ENCODE measurements around the gene SYVN1. TPM values are rescaled to one million over a fixed set of nuclear protein-coding genes. Genes with fewer than 3 reads are reported as not detected.

Gene SYVN1
- total and polyA plus RNA-seq, 5 donors, result 17.4 to 40.7 (median 32.2) TPM

DNA sequence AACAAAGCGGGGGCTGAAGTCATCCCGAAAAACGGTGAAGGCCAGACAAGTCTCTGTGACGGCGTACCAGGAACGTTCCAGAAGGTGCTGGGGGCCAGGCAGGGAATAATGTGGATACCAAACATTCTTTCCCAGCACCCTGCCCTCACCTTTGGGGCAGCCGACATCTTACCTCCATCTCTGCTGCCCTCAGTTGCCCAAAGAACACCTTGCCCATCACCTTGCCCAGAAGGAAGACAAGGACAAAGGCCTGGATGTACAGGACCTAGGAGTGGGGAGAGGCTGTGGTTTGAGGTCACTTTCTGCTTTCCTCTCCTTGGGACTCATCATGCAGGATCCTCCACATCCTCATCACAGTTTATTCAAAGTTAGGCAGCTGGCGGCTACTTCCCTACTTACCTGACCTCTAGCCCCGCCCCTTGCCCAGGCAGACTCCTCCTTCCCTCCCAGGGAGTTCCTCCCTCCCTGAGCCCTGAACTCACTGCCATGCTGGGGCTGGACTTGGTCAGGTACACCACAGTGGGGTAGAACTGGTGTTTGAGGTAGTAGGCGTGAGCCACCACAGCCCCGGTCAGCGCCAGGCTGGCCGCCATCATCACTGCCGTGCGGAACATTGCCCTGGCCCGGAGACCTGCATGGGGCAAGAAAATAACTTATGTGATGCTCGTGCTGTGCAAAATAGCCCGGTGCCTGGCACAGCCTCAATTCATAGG is 1.2 kb downstream of the SYVN1 start:
- ATAC-seq, result no peak
- Histone ChIP-seq H3K9me3 (ENCODE audit: control insufficient read depth, low read length) (no peaks in the 10 kb centered on the region), H3K27ac (ENCODE audit: low read length) (peak overlapping the region; percentile 9), H3K4me3 (ENCODE audit: low read length) (peak overlapping the region; percentile 66), H3K4me1 (ENCODE audit: control insufficient read depth, insufficient read depth, low read length) (peaks cover 6% of the 10 kb centered on the region), H3K27me3 (ENCODE audit: control insufficient read depth, insufficient read depth) (no peaks in the 10 kb centered on the region)
- DNase-seq, result peak in 2 of 3 donors; percentile 30 to 44
- intact Hi-C loops (cut with DNase I), result loop anchor here in 1 of 4 donors (10.0 kb wide), 1 partner anchor 318 kb away; the partner anchor contains the start of gene MEN1
- 42% methylated on average over 18 of the region's 18 CpGs for WGBS

DNA sequence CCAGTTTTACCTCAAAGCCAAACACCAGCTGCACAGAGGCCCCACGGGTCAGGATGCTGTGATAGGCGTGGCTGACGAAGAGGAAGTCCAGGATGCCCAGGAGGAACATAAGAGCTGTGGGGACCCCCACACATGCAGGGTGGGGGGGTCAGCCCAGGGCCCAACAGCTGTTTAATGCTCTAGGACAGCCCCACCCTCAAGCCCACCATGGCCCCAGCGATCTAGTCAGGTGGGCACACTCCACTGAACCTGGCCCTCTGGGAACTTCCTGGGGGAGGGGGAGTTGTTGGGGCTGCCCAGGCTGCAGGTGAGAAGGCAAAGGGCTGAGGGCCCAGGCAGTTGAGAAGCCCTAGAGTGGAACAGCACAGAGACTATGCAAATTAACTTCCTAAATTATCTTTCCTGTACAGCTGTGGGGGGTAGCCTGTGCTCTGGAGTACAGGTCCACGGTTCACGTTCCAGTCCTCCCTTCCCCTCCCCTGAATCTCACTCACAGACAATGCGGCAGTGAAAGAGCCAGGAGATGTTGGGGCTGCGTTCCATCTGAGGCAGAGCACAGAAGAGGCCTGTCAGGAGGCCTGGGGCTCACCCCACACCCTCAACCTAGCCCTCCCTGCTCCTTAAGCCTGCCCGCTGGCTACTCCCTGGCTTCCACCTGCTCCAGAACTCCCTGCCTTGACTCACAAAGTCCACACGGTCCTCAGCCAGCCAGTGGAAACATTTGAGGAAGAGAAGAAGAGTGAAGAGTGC is 1.9 kb downstream of the SYVN1 start:
- no peaks in the 10 kb centered on the region for H3K9me3 ChIP-seq (ENCODE audit: control insufficient read depth, low read length)
- no peak overlapping the region for H3K27ac ChIP-seq (ENCODE audit: low read length)
- ATAC-seq, result no peak
- WGBS, result 70% methylated on average over 10 of the region's 10 CpGs
- peak in 1 of 3 donors; percentile 57 for DNase-seq
- no peaks in the 10 kb centered on the region for H3K27me3 ChIP-seq (ENCODE audit: control insufficient read depth, insufficient read depth)
- H3K4me1 ChIP-seq (ENCODE audit: control insufficient read depth, insufficient read depth, low read length), result peaks cover 6% of the 10 kb centered on the region
- H3K4me3 ChIP-seq (ENCODE audit: low read length), result no peak overlapping the region
- intact Hi-C loops (cut with DNase I), result loop anchor here in 1 of 4 donors (10.0 kb wide), 1 partner anchor 318 kb away; the partner anchor contains the start of gene MEN1

DNA sequence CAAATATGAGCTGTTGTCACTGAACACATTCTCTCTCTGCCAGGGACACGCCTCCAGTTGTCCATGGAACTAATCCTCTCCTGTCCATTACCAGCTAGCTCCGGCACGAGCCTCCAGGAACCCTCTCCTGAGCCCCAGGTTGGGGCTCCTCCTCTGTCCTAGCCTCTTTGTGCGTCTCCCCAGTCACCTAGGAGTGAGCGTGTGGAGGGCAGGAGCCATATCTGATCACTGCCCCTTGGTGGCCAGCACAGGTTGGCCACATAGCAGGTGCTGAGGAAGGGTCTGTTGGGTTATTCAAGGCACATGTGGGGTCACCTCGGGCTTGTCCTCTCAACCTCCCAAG is 2.5 kb downstream of the SYVN1 start:
- DNase-seq, result no peak

DNA sequence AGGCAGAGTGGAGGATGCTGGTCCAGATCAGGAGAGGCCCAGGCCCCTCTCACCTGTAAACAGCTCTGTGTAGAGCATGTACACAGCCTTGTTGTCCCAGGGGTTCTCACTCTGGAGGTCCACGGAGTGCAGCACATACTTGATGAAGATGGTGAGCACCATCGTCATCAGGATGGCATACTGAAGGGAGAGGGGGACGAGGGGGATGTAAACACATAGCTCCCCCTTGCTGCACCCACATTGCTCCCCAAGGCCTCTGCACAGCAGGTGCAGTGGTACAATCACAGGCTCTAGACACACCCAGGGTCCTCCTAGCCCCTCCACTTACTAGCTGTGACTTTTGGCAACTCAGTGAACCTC is 2.9 kb downstream of the SYVN1 start:
- Histone ChIP-seq H3K27me3 (ENCODE audit: control insufficient read depth, insufficient read depth) (no peaks in the 10 kb centered on the region), H3K4me3 (ENCODE audit: low read length) (no peak overlapping the region), H3K27ac (ENCODE audit: low read length) (no peak overlapping the region), H3K4me1 (ENCODE audit: control insufficient read depth, insufficient read depth, low read length) (peaks cover 6% of the 10 kb centered on the region), H3K9me3 (ENCODE audit: control insufficient read depth, low read length) (no peaks in the 10 kb centered on the region)
- ATAC-seq (no peak), DNase-seq (no peak)
- 75% methylated on average over 3 of the region's 3 CpGs for WGBS
- intact Hi-C loops (cut with DNase I), result loop anchor here in 1 of 4 donors (10.0 kb wide), 1 partner anchor 317 kb away; the partner anchor contains the start of gene MEN1

More for the DNA sequence above, 2.5 kb downstream of the SYVN1 start:
- H3K27me3 ChIP-seq (ENCODE audit: control insufficient read depth, insufficient read depth), result no peaks in the 10 kb centered on the region
- H3K9me3 ChIP-seq (ENCODE audit: control insufficient read depth, low read length), result no peaks in the 10 kb centered on the region
- intact Hi-C loops (cut with DNase I), result loop anchor here in 1 of 4 donors (10.0 kb wide), 1 partner anchor 317 kb away; the partner anchor contains the start of gene MEN1
- peaks cover 6% of the 10 kb centered on the region for H3K4me1 ChIP-seq (ENCODE audit: control insufficient read depth, insufficient read depth, low read length)
- WGBS, result 73% methylated on average over 6 of the region's 6 CpGs
- no peak overlapping the region for H3K4me3 ChIP-seq (ENCODE audit: low read length)
- H3K27ac ChIP-seq (ENCODE audit: low read length), result no peak overlapping the region
- ATAC-seq, result no peak

DNA sequence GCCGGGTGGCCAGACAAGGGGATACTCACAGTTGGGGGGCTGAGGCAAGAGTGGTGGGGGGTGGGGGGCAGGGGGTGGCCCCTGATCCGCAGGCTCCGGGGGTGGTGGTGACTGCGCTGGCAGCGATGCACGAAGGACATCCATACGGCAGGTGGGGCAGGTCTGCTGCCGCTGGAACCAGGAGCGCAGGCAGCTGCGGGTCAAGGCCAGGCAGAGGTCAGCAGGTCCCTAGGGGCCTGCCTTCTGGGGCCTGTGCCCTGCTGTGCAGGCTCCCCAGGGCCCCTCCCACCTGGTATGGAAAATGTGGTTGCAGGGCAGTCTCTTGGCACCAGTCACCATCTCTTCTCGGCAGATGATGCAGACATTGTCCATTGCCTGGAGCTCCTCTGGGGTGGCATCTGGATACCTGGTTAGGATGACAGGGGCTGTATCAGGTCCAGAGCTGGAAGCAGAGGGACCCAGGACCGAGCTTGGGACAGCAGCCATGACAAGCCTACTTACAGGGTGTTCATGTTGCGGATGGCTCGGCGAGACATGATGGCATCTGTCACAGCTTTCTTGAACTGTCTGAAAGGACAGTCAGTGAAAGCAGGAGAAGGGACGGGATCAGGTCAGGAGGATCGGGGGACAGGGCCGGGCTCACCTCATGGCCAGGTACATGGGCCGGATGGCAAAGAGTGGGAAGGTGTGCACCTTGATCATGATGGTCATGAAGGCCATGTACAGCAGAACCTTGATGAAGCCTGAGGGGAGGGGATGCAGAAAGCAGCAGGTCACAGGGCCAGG is 3.5 kb downstream of the SYVN1 start:
- WGBS, result 81% methylated on average over 19 of the region's 19 CpGs
- H3K27me3 ChIP-seq (ENCODE audit: control insufficient read depth, insufficient read depth), result no peaks in the 10 kb centered on the region
- no peaks in the 10 kb centered on the region for H3K9me3 ChIP-seq (ENCODE audit: control insufficient read depth, low read length)
- no peak overlapping the region for H3K4me3 ChIP-seq (ENCODE audit: low read length)
- intact Hi-C loops (cut with DNase I), result loop anchor here in 1 of 4 donors (10.0 kb wide), 1 partner anchor 316 kb away; the partner anchor contains the start of gene MEN1
- H3K4me1 ChIP-seq (ENCODE audit: control insufficient read depth, insufficient read depth, low read length), result peaks cover 6% of the 10 kb centered on the region
- peak in 1 of 3 donors; percentile 50 for DNase-seq
- no peak for ATAC-seq
- no peak overlapping the region for H3K27ac ChIP-seq (ENCODE audit: low read length)

DNA sequence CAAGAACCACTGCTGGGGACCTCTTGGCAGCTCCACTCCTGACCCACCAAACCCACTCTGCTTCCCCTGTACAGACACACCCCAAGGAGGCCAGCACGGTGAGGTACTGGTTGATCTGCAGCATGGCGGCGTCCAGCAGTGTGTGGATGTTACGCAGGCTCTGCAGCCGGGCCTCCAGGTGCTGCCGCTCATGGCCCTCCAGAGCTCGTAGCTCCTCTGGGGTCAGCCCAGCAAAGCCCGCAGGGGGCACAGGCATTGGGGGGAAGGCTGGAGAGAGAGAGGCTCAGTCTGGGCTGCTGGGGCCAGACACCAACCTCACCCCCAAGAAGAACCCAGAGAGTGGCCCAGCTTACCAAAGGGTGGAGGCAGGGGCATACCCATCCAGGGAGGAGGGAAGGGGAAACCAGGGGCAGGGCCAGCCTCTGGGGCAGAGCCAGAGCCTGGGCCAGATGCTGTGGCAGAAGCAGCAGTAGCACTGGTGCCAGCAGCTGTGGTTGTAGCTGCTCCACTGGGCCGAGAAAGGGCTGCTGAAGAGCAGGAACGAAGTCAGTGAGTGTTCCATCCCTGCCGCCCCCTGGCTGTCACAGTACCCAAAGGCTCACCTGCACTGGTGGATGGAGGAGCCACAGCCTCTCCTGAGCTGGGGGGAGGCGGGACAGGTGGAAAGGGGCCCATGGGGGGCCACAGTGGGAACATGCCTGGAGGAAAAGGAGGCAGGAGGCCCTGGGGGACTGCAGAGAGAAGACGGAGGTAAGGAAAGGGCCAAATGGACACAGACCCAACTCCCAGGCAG is 4.5 kb downstream of the SYVN1 start:
- ATAC-seq, result no peak
- H3K4me1 ChIP-seq (ENCODE audit: control insufficient read depth, insufficient read depth, low read length), result peaks cover 3% of the 10 kb centered on the region
- DNase-seq, result peak in 1 of 3 donors; percentile 38
- WGBS, result 87% methylated on average over 13 of the region's 13 CpGs
- H3K9me3 ChIP-seq (ENCODE audit: control insufficient read depth, low read length), result no peaks in the 10 kb centered on the region
- intact Hi-C loops (cut with DNase I), result loop anchor here in 1 of 4 donors (10.0 kb wide), 1 partner anchor 315 kb away; the partner anchor contains the start of gene MEN1
- no peaks in the 10 kb centered on the region for H3K27me3 ChIP-seq (ENCODE audit: control insufficient read depth, insufficient read depth)
- no peak overlapping the region for H3K27ac ChIP-seq (ENCODE audit: low read length)
- H3K4me3 ChIP-seq (ENCODE audit: low read length), result no peak overlapping the region

DNA sequence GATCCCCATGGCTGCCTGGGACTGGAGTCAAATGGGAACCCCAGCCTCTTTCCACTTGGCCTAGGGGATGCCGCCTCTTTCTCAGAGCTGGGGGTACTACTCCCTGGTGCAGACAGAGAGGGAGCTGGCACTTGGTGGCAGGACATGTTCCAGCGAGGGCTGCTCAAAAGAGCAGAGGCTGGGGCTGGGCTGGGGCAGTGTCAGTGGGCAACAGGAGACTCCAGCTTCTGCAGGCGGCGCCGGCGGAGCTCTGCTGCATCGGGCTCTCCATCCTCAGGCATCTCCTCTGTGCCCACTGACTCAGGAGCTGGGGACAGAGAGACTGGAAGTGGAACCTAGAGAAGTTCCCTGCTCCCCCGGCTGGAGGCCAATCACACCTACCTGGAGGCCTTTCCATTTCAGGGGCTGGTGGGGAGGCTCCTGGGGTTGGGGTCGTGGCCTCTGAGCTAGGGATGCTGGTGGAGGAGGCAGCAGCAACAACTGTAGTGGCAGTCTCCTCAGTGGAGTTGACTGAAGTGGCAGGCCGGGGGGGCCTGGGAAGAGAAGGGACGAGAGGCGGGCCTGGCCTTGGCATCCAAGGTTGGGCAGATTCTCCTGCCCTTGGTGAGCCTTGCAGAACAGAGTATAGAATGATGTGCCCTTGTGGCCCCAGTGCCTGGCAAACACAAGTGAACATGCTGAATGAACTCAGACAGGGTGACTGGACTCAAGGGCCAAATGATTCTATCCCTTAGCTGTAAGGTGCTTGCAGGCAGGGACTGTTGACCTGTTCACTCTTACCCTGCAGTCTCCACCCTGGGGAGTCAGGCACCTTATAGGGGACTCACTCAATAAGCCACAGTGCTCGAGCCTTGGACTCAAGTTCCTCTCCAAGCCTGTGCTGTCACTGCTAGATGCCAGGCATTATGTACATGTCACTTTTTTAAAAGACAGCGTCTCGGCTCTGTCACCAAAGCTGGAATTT is 5.9 kb downstream of the SYVN1 start:
- ATAC-seq, result no peak
- peaks cover 3% of the 10 kb centered on the region for H3K4me1 ChIP-seq (ENCODE audit: control insufficient read depth, insufficient read depth, low read length)
- no peaks in the 10 kb centered on the region for H3K9me3 ChIP-seq (ENCODE audit: control insufficient read depth, low read length)
- no peaks in the 10 kb centered on the region for H3K27me3 ChIP-seq (ENCODE audit: control insufficient read depth, insufficient read depth)
- peak in 1 of 3 donors; percentile 47 for DNase-seq
- H3K27ac ChIP-seq (ENCODE audit: low read length), result no peak overlapping the region
- intact Hi-C loops (cut with DNase I), result no loop called here
- no peak overlapping the region for H3K4me3 ChIP-seq (ENCODE audit: low read length)
- 81% methylated on average over 15 of the region's 15 CpGs for WGBS

DNA sequence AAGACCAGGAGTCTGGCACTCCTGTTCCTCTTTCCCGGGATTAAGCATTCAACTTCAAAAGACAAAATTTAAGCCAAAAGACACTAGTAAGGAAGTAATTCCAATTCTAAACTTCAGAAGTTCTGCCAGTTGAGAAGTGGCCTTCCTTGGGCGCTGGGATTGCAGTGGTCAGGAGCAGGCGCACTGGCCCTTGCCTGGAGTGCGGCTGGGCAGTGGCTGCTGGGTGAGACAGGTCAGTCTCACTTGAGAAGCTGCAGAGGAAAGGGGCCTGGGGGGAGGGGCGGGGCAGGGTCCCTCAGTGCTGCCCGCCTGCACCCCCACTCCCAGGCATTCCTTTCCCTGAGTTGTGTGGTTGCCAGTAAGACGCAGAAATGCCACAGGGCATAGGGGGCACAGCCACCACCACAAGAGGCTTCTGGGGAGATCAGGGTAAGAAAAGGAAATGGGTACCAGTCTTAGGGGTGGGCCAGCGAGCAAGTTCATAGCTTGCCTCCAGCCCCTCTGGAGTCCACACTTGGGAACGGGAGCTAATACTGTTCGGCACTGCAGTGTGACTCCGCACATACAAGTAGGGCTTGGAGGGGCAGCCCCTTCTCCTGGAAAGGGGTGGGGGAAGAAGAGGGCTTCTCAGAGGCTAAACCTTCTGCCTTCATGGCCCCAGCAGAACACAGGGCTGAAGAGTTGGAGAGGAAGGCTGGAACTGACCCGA is 6.7 kb downstream of the SYVN1 start:
- Histone ChIP-seq H3K4me3 (ENCODE audit: low read length) (no peak overlapping the region), H3K27ac (ENCODE audit: low read length) (no peak overlapping the region), H3K4me1 (ENCODE audit: control insufficient read depth, insufficient read depth, low read length) (no peaks in the 10 kb centered on the region), H3K9me3 (ENCODE audit: control insufficient read depth, low read length) (no peaks in the 10 kb centered on the region), H3K27me3 (ENCODE audit: control insufficient read depth, insufficient read depth) (no peaks in the 10 kb centered on the region)
- peak in 1 of 3 donors; percentile 20 for DNase-seq
- peak in 1 of 2 donors; percentile 3 for ATAC-seq
- WGBS, result 78% methylated on average over 12 of the region's 12 CpGs
- intact Hi-C loops (cut with DNase I), result no loop called here

DNA sequence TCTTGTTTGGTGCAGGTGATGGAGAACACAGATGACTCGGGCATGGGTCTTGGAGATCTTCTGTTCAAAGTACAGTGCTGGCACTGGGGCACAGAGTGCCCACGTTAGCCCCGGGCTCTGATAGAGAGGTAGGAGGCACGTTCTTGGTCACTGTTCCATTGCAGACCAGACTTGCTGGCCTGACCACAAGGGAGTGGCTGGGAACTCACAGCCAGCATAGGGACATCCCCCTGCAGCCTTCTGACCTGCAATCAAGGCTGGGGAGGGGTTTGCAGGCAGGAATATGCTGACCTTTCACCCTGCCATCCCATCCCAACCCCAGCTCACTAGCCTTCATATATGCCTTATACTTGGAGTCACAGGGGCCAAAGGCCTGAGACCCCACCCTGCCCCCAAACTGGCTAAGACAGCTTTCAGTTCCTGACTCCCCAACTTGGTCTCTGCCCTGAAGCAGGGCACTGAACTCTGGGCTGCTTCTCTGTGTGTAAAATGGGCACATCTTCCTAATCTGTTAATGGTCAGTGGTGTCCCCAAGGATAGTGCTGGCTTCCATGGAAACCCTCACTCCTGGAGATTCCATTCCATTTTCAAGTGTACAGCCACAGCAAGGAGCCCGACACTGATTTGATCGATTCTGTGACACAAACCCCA is 7.6 kb downstream of the SYVN1 start:
- no peak overlapping the region for H3K27ac ChIP-seq (ENCODE audit: low read length)
- ATAC-seq (no peak), DNase-seq (no peak)
- no peaks in the 10 kb centered on the region for H3K27me3 ChIP-seq (ENCODE audit: control insufficient read depth, insufficient read depth)
- no peaks in the 10 kb centered on the region for H3K4me1 ChIP-seq (ENCODE audit: control insufficient read depth, insufficient read depth, low read length)
- intact Hi-C loops (cut with DNase I), result no loop called here
- 72% methylated on average over 6 of the region's 6 CpGs for WGBS
- H3K4me3 ChIP-seq (ENCODE audit: low read length), result no peak overlapping the region
- no peaks in the 10 kb centered on the region for H3K9me3 ChIP-seq (ENCODE audit: control insufficient read depth, low read length)

Data from right cardiac atrium (tissue), 5 donors.